DMS79 treated with DMSO at 0.1 percent for 48 hours (cell line): ENCODE results near the gene GOLGA1.
A peak's percentile ranks its signal among the peaks of the same experiment; 100 is the strongest.
"Not testable (repeated sequence)": the region's sequence is repeated elsewhere in the genome, so short reads cannot be mapped to it uniquely, and the experiment has no call there.

Experiments used
- DNase-seq: peaks from one replicate; lab custom pipeline; 2025; lab: John Stamatoyannopoulos, UW

GOLGA1 gene

DNA sequence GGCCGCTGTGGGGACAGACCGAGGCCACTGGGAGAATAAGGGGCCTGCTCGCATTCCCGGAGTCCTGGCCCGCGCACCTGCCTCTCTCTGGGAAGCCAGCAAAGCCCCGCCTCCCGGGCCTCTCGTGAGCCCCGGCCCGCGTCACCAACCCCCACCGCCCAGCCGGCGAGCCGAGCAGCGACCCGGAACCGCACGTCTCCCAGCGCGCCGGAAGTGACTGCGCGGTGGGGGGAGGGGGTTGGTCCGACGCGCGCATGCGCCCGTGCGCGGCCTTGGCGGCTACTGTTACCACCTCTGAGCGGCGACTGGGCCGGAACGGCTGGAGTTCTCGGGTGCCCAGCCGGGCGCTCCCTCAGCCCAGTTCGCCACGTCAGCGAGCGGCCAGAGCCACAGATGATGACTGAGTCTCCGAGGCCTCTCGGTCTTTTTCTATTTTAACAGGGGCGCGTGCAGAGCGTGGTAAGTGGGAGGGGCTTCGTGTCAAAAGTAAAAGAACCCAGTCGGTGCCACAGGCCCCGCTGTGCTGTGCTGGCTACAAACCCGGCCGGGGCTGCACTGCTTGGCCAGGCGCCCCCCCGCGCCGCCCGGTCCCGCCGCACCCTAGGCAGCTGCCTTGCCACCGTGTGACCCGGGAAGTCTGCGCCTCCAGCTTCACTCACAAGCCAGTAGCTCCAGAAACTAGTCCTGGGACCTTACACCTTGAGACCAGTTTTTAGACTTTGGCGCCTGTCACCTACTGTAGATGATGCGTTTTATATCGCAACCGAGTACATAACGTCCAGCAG lies at the start of gene GOLGA1:
Gene GOLGA1, minus strand, starts transcription at position 190 of the 785 bp plus-strand sequence. CDS start 2,372 bp downstream, outside the sequence.
- DNase-seq, result peak; percentile 83

DNA sequence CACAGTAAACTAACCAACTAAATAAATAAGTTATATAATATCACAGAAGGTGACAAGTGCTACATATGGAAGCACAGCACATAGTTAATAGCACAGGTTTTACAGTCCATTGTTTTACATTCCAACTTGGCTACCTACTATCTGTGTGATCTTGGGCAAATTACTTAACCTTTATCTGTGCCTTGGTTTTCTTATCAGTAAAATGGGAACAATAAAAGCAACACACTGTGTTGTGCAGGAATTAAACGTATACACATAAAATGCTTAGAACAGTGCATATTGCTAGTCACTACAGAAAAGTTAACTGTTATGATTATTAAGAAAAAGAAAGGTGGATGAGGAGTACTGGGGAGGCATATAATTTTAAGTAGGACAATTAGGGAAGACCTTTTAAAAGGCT lies 42.8 kb upstream of the GOLGA1 start:
- no peak for DNase-seq

GRCh38 chr9:124980431-124980830 lies 39.5 kb upstream of the GOLGA1 start:
- DNase-seq, result no peak

- no peak for DNase-seq
These were observed 34.2 kb upstream of the GOLGA1 start for GRCh38 chr9:124975131-124975530.

- DNase-seq, result no peak
These were observed 32.9 kb upstream of the GOLGA1 start for GRCh38 chr9:124973807-124974206.

- DNase-seq, result no peak
These were observed 31.4 kb upstream of the GOLGA1 start for GRCh38 chr9:124972241-124972770.

GRCh38 chr9:124969401-124969800 lies 28.5 kb upstream of the GOLGA1 start:
- DNase-seq, result no peak

DNA sequence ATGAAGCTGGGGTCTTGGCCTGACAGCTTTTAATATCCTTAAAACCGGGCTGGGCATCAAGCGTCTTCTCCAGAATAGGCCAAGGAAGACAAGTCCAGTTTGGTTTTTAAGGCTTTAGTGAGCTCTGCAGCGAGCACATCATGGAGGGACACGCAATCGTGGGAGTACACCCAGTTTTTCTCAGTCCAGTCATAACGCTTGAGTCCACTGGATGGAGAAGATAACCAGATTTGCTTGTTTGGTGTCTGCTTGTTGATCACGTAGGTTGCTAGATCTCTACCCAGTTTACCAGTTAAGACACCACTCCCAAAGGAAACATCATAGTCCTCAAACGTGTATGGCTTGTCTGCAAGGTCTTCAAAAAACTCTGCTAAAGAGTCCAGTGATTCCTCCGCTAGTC lies 27.4 kb upstream of the GOLGA1 start:
- DNase-seq, result no peak

DNA sequence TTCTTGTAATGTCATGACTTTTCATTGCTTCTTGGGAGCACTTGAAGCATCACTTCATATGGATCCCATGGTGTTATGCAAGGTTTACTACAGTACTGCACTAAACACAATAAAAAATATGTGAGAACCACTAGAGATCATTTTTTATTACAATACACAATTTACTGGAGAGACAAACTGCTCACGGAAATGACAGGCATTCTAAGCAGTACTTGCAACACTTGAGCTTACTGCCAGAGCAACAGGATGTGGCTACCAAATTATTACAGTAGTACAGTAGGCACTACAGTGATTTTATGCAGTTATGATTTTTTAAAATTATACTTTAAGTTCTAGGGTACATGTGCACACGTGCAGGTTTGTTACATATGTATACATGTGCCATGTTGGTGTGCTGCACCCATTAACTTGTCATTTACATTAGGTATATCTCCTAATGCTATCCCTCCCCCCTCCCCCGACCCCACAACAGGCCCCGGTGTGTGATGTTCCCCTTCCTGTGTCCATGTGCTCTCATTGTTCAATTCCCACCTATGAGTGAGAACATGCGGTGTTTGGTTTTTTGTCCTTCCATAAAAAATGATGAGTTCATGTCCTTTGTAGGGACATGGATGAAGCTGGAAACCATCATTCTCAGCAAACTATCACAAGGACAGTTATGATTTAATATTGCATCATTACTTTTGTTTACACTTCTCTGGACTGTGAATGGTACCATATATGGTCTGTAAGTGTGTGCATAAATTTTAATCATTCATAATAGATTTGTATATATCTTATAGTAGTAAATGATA lies 25.1 kb upstream of the GOLGA1 start:
- DNase-seq, result not testable (repeated sequence)

- no peak for DNase-seq
These were observed 23.7 kb upstream of the GOLGA1 start for GRCh38 chr9:124964604-124965003.

GRCh38 chr9:124964056-124964455 lies 23.2 kb upstream of the GOLGA1 start:
- no peak for DNase-seq

GRCh38 chr9:124960409-124960752 lies 19.5 kb upstream of the GOLGA1 start:
- DNase-seq, result no peak

- not testable (repeated sequence) for DNase-seq
These were observed 19.0 kb upstream of the GOLGA1 start for GRCh38 chr9:124959671-124960408.

- no peak for DNase-seq
These were observed 13.4 kb upstream of the GOLGA1 start for GRCh38 chr9:124954255-124954654.

GRCh38 chr9:124950050-124950718 lies 9.3 kb upstream of the GOLGA1 start:
- DNase-seq, result no peak

GRCh38 chr9:124949387-124949786 lies 8.5 kb upstream of the GOLGA1 start:
- no peak for DNase-seq

- no peak for DNase-seq
These were observed 7.0 kb upstream of the GOLGA1 start for GRCh38 chr9:124947727-124948391.

DNA sequence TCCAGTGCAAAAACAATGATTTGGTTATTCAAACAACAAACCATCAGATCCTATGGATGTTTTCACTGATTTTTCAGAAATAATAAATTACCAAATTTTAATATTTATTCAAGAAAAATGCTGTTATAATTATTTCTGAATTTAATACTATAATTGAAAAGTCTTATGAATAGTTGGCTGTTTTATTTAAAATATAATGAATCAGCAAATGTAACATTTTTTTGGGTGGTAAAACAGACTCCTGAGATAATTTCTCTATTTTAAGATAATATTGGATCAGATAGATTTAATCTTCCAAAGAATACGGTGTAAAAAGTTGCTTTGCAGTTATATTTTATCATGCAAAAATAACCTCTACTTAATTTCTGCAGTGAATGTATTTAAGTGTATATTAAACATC lies 5.3 kb upstream of the GOLGA1 start:
- no peak for DNase-seq

- no peak for DNase-seq
These were observed 1.0 kb upstream of the GOLGA1 start for GRCh38 chr9:124941679-124942561.

- DNase-seq, result peak; percentile 66
These were observed 376 bp downstream of the GOLGA1 start for GRCh38 chr9:124940521-124940893.
